Trophoblast cell (in vitro differentiated cells and primary cell): ENCODE measurements around the gene TPD52L1.

Experiments
- DNase-seq, 2 donors: peaks; one replicate each; pipeline ENCODE4 v3.0.0-alpha.2; 2016
- H2AFZ ChIP-seq: 2 replicates; pipeline ENCODE4 v1.6.1; 2013; ENCODE audit warnings: low read length, moderate library complexity, mild to moderate bottlenecking; ENCODE audit not compliant: insufficient read depth, poor library complexity
- H2AK5ac ChIP-seq: 2 replicates; pipeline ENCODE4 v1.6.1; 2013; ENCODE audit warnings: mild to moderate bottlenecking, low read length
- H2BK120ac ChIP-seq: 2 replicates; pipeline ENCODE4 v1.6.1; 2013; ENCODE audit warnings: low read length, mild to moderate bottlenecking, moderate library complexity; ENCODE audit not compliant: insufficient read depth, poor library complexity
- H2BK12ac ChIP-seq: 2 replicates; pipeline ENCODE4 v1.6.1; 2013; ENCODE audit warnings: mild to moderate bottlenecking, low read length, moderate library complexity
- H2BK5ac ChIP-seq: 2 replicates; pipeline ENCODE4 v1.6.1; 2013; ENCODE audit warnings: low read length, low read depth, moderate library complexity, mild to moderate bottlenecking; ENCODE audit not compliant: poor library complexity
- H3K14ac ChIP-seq: 2 replicates; pipeline ENCODE4 v1.6.1; 2013; ENCODE audit warnings: mild to moderate bottlenecking, low read length
- H3K18ac ChIP-seq: 2 replicates; pipeline ENCODE4 v1.6.1; 2013; ENCODE audit warnings: mild to moderate bottlenecking, low read length
- H3K23ac ChIP-seq: 2 replicates; pipeline ENCODE4 v1.6.1; 2013; ENCODE audit warnings: low read length
- H3K27ac ChIP-seq: 2 replicates; pipeline ENCODE4 v1.5.1; 2013; ENCODE audit warnings: low read depth, mild to moderate bottlenecking, inconsistent platforms, low read length, moderate library complexity
- H3K27me3 ChIP-seq: 2 replicates; pipeline ENCODE4 v1.6.1; 2013; ENCODE audit warnings: inconsistent platforms, mild to moderate bottlenecking, low read length, moderate library complexity; ENCODE audit not compliant: insufficient read depth
- H3K36me3 ChIP-seq, 2 experiments: 1 replicate in 1 of 2; 2 replicates in 1 of 2; pipeline ENCODE4 v1.6.1; 2013; ENCODE audit warnings: low read length in 2 of 2, mild to moderate bottlenecking in 2 of 2, moderate library complexity in 1 of 2; ENCODE audit not compliant: insufficient read depth in 2 of 2, control insufficient read depth in 1 of 2
- H3K4ac ChIP-seq: 2 replicates; pipeline ENCODE4 v1.6.1; 2013; ENCODE audit warnings: low read depth, mild to moderate bottlenecking, low read length, moderate library complexity
- H3K4me1 ChIP-seq, 2 experiments: 1 replicate in 1 of 2; 2 replicates in 1 of 2; pipeline ENCODE4 v1.6.1; 2013; ENCODE audit warnings: low read length in 2 of 2, mild to moderate bottlenecking in 2 of 2, moderate library complexity in 1 of 2; ENCODE audit not compliant: insufficient read depth in 2 of 2, control insufficient read depth in 1 of 2
- H3K4me2 ChIP-seq: 2 replicates; pipeline ENCODE4 v1.6.1; 2013; ENCODE audit warnings: inconsistent platforms, mild to moderate bottlenecking, low read length, moderate library complexity
- H3K4me3 ChIP-seq: 2 replicates; pipeline ENCODE4 v1.5.1; 2013; ENCODE audit warnings: mild to moderate bottlenecking, low read depth, low read length, inconsistent platforms
- H3K79me1 ChIP-seq: one replicate; pipeline ENCODE4 v1.6.1; 2013; ENCODE audit warnings: low read length
- H3K79me2 ChIP-seq: 2 replicates; pipeline ENCODE4 v1.6.1; 2013; ENCODE audit warnings: low read length, mild to moderate bottlenecking; ENCODE audit not compliant: control insufficient read depth, insufficient read depth, poor library complexity
- H3K9ac ChIP-seq: 2 replicates; pipeline ENCODE4 v1.6.1; 2013; ENCODE audit warnings: mild to moderate bottlenecking, low read length
- H3K9me3 ChIP-seq: 2 replicates; pipeline ENCODE4 v1.6.1; 2013; ENCODE audit warnings: low read depth, mild to moderate bottlenecking, control low read depth, inconsistent platforms, low read length; ENCODE audit not compliant: insufficient read depth
- H4K12ac ChIP-seq: 2 replicates; pipeline ENCODE4 v1.6.1; 2013; ENCODE audit warnings: low read depth, mild to moderate bottlenecking, low read length, moderate library complexity
- H4K8ac ChIP-seq: 2 replicates; pipeline ENCODE4 v1.6.1; 2013; ENCODE audit warnings: low read depth, mild to moderate bottlenecking, low read length, moderate library complexity
- H4K91ac ChIP-seq: one replicate; pipeline ENCODE4 v1.6.1; 2013; ENCODE audit warnings: low read depth, mild to moderate bottlenecking, low read length, moderate library complexity
- WGBS: extraction: QIAGEN DNeasy Blood & Tissue Kit; methylation state at CpG from one replicate; pipeline ENCODE4 v1.1.7; 2013; ENCODE audit warnings: missing lambda C conversion rate; ENCODE audit not compliant: insufficient read length, insufficient coverage; ENCODE audit errors: extremely low coverage; 5-methylcytosine and 5-hydroxymethylcytosine counted together

Gene TPD52L1

DNA sequence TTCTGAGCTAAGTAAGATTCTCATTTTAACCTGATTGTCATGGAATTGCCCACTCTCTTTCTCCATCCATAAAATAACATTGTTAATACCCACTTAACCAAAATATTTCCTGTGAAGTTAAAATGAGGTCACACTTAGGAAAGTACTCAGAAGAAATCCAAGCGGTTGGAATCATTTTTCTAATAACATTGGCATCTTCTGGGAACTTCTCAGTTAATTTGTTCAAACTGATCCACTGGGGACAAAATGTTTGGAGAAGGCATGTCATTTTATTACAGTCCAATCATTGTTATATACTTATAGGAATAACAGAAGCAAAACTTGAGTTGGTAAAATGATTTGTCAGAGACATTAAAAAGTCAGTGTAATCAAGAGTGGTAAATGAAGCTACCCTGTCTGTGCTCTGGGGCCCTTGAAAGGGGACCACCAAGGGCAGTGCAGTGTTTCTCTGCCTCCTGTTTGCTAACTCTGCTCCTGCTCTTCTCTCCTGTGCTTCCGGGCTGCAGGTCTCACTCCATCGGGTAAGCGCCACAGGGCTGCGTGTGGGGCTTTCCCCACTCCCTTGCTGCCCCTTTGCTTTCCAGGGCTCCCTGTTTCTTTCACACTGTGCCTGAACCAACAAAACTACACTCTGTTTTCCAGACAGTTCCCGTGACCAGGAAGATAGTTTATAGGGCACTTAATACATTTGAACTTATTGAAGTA, 98.1 kb downstream of the TPD52L1 start:
- H2BK5ac ChIP-seq, result no peak overlapping the region
- H4K8ac ChIP-seq, result no peak overlapping the region
- H2AK5ac ChIP-seq, result no peak overlapping the region
- H3K4me1 ChIP-seq, result no peaks in the 10 kb centered on the region
- H3K27me3 ChIP-seq, result no peaks in the 10 kb centered on the region
- no peak overlapping the region for H2BK120ac ChIP-seq
- no peak for DNase-seq
- no peaks in the 10 kb centered on the region for H3K36me3 ChIP-seq
- no peaks in the 10 kb centered on the region for H3K79me1 ChIP-seq
- H3K23ac ChIP-seq, result no peak overlapping the region
- H3K79me2 ChIP-seq, result no peaks in the 10 kb centered on the region
- H4K12ac ChIP-seq, result no peak overlapping the region
- no peak overlapping the region for H3K4me3 ChIP-seq
- no peak overlapping the region for H3K4ac ChIP-seq
- H3K18ac ChIP-seq, result no peak overlapping the region
- H2AFZ ChIP-seq, result no peak overlapping the region
- no peak overlapping the region for H3K14ac ChIP-seq
- no peak overlapping the region for H3K4me2 ChIP-seq
- no peak overlapping the region for H2BK12ac ChIP-seq
- H3K9ac ChIP-seq, result no peak overlapping the region
- H3K9me3 ChIP-seq, result no peaks in the 10 kb centered on the region
- no peak overlapping the region for H3K27ac ChIP-seq
- no CpG with 5 or more reads among the region's 6 CpGs for WGBS
- no peak overlapping the region for H4K91ac ChIP-seq

DNA sequence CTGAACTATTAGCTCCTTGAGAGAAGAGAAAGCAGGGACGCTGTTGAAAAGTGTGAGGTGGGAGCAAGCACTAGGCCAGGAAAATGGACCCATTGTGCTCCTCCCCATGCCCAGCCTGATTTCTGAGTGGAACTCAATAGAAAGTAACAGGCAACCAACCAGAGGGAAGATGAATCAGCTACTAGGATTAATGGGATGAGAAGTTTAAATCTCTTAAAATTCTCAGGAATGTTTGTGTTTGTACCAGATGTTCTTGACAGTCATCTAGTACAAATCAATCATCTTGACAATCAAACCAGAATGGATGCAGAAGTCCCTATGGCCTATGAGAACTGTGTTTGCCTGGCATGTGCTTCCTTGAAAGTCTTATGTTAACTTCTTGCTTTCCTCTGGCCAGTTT, 99.3 kb downstream of the TPD52L1 start:
- H3K18ac ChIP-seq, result no peak overlapping the region
- no peak overlapping the region for H2AK5ac ChIP-seq
- H3K9ac ChIP-seq, result no peak overlapping the region
- no peak overlapping the region for H3K4me3 ChIP-seq
- H3K79me1 ChIP-seq, result no peaks in the 10 kb centered on the region
- no peaks in the 10 kb centered on the region for H3K79me2 ChIP-seq
- no peak overlapping the region for H2AFZ ChIP-seq
- no peak overlapping the region for H4K91ac ChIP-seq
- no peak overlapping the region for H4K12ac ChIP-seq
- no peak overlapping the region for H2BK5ac ChIP-seq
- H3K4me1 ChIP-seq, result no peaks in the 10 kb centered on the region
- H2BK120ac ChIP-seq, result no peak overlapping the region
- no peaks in the 10 kb centered on the region for H3K9me3 ChIP-seq
- no peak overlapping the region for H3K4ac ChIP-seq
- no peak for DNase-seq
- WGBS, result no CpG with 5 or more reads among the region's 1 CpG
- H2BK12ac ChIP-seq, result no peak overlapping the region
- no peak overlapping the region for H3K27ac ChIP-seq
- H4K8ac ChIP-seq, result no peak overlapping the region
- no peaks in the 10 kb centered on the region for H3K27me3 ChIP-seq
- no peak overlapping the region for H3K4me2 ChIP-seq
- no peak overlapping the region for H3K14ac ChIP-seq
- no peak overlapping the region for H3K23ac ChIP-seq
- H3K36me3 ChIP-seq, result no peaks in the 10 kb centered on the region

DNA sequence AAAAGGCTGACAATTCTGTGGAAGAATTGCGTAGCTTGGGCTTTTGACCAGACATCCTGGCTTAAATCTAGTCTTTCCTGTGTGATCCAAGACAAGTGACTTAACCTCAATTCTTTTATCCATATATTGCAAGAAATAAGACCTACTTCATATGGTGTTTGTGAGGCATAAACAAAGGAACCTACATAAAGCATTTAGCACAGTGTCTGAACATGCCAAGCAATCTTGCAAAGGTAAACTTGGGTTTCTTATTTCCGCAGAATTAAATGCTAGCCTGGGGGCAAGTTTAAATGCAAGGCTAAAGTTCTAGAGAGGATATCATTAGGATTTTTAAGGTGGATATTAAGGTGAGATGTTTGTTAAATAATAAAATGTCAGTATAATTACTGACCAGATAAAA, 100.3 kb downstream of the TPD52L1 start:
- H3K36me3 ChIP-seq, result no peaks in the 10 kb centered on the region
- no peak overlapping the region for H4K8ac ChIP-seq
- H3K4me1 ChIP-seq, result no peaks in the 10 kb centered on the region
- H3K14ac ChIP-seq, result no peak overlapping the region
- H3K18ac ChIP-seq, result no peak overlapping the region
- no peaks in the 10 kb centered on the region for H3K79me2 ChIP-seq
- no peak overlapping the region for H2BK5ac ChIP-seq
- H3K4me2 ChIP-seq, result no peak overlapping the region
- no peak overlapping the region for H2BK120ac ChIP-seq
- no peak overlapping the region for H2AK5ac ChIP-seq
- H3K4me3 ChIP-seq, result no peak overlapping the region
- H4K91ac ChIP-seq, result no peak overlapping the region
- no peak overlapping the region for H2AFZ ChIP-seq
- H2BK12ac ChIP-seq, result no peak overlapping the region
- H3K9me3 ChIP-seq, result no peaks in the 10 kb centered on the region
- H3K27ac ChIP-seq, result no peak overlapping the region
- H4K12ac ChIP-seq, result no peak overlapping the region
- no peak for DNase-seq
- H3K27me3 ChIP-seq, result no peaks in the 10 kb centered on the region
- WGBS, result no CpG with 5 or more reads among the region's 2 CpGs
- no peak overlapping the region for H3K4ac ChIP-seq
- H3K9ac ChIP-seq, result no peak overlapping the region
- no peak overlapping the region for H3K23ac ChIP-seq
- H3K79me1 ChIP-seq, result no peaks in the 10 kb centered on the region

DNA sequence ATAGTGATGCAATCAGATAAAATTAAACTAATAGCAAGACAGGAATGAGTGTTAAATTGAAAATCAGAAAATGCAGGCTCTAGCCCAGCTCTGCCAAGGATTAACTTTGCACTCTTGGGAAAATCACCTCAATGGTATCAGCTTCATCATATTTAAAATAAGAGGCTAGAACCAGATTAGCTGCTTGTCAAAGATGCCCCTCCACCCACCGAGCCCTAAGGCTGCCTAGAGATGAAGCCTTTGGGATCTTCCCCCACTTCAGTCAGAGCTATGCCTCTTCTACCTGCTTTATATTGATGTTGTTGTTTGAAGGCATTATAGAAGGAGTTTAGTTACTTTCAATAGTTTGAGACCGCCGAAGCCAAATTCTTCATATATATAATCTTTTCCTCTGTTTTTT, 100.7 kb downstream of the TPD52L1 start:
- no peak overlapping the region for H3K27ac ChIP-seq
- no peak overlapping the region for H2BK12ac ChIP-seq
- H2AFZ ChIP-seq, result no peak overlapping the region
- no peak overlapping the region for H3K14ac ChIP-seq
- H3K27me3 ChIP-seq, result no peaks in the 10 kb centered on the region
- no peak overlapping the region for H4K8ac ChIP-seq
- no peak overlapping the region for H3K4me3 ChIP-seq
- WGBS, result no CpG with 5 or more reads among the region's 3 CpGs
- no peak overlapping the region for H2BK120ac ChIP-seq
- no peak overlapping the region for H3K4me2 ChIP-seq
- H2BK5ac ChIP-seq, result no peak overlapping the region
- no peak overlapping the region for H3K4ac ChIP-seq
- H3K9me3 ChIP-seq, result no peaks in the 10 kb centered on the region
- no peak overlapping the region for H3K18ac ChIP-seq
- no peak overlapping the region for H3K9ac ChIP-seq
- no peak overlapping the region for H4K91ac ChIP-seq
- no peak for DNase-seq
- no peak overlapping the region for H3K23ac ChIP-seq
- H3K4me1 ChIP-seq, result no peaks in the 10 kb centered on the region
- no peak overlapping the region for H4K12ac ChIP-seq
- no peaks in the 10 kb centered on the region for H3K36me3 ChIP-seq
- H3K79me2 ChIP-seq, result no peaks in the 10 kb centered on the region
- H3K79me1 ChIP-seq, result no peaks in the 10 kb centered on the region
- H2AK5ac ChIP-seq, result no peak overlapping the region
